DMS153 treated with DMSO at 0.1 percent for 48 hours (cell line): ENCODE results near the gene NLGN1.

Experiments
- DNase-seq: peaks from one replicate; lab custom pipeline; 2025; ENCODE audit not compliant: unreplicated experiment; lab: John Stamatoyannopoulos, UW

The NLGN1 gene

DNA sequence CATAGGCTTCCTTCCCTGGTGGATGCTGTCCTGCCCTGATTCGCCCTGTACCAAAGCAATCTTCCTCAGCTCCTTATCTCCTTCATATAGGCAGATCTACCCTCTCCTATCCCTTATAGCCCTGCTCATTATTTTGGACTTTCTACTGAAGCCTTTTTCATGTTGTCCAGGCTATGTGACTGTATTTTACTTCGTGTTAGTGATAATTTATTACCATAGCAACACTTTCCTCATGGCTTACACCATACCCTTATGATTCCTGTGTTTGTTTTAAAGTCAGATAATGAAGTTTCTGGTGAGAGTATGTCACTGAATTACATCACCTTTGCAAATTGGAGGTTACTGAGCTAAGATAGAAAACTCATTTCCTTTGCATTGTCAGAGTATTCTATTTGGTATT, 352.6 kb downstream of the NLGN1 start:
- no peak for DNase-seq

DNA sequence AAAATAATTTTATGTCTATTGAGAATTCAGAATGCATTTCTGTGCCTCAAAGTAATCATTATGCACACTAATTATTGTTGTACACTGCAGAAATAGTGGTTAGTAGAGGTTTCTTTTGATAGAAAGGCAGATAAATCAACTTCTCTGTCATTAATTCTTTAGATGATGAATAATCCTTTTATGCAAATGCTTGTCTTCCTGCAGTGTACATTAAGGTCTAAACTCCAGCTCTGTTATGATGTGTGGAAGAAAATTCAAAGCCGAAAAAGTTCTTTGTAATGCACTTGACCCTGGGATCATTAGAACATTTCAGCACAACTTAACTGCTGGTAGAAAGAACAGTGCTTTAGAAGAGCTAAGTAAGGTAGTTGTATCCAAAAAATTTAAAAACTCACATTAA, 353.0 kb downstream of the NLGN1 start:
- DNase-seq, result no peak

DNA sequence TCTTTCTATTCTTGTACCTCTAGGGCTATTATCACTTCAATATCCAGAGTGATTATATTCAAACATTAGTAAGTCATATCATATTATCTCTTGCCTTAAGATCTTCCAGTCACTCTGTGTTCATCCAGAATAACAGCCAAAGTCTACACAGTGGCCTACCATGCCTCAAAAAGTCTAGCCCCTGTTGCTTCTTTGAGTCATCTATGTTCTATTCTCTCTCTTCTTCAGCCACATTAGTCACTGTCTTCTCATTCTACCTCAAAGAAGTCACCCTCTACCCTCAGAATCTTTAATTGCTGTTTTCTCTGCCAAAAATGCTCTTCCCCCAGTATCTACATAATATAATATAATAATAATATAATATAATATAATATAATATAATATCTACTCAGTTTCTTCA, 356.0 kb downstream of the NLGN1 start:
- DNase-seq, result no peak

- no peak for DNase-seq
These were observed 357.6 kb downstream of the NLGN1 start for GRCh38 chr3:173755161-173755560.

GRCh38 chr3:173761161-173761560, 363.6 kb downstream of the NLGN1 start:
- DNase-seq, result no peak

- DNase-seq, result no peak
These were observed 365.0 kb downstream of the NLGN1 start for GRCh38 chr3:173762501-173762900.

DNA sequence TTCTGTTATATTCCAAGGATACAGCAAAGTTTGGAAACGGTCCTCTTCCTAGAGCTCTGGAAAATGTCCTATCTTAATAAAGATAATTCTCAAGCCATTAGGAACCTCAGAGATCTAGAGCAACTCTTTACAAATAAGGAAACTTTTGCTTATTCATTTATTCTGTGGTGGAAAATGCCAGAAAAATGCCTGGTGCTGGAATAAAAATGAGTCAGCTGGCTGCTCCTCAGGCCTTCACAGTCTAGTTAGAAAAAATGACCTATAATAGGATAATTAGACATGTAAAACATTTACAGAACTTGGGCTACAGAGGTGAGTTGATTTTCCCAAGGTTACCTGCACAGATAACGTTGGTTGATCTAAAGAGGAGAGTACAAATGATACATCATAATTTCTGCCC, 372.5 kb downstream of the NLGN1 start:
- no peak for DNase-seq

DNA sequence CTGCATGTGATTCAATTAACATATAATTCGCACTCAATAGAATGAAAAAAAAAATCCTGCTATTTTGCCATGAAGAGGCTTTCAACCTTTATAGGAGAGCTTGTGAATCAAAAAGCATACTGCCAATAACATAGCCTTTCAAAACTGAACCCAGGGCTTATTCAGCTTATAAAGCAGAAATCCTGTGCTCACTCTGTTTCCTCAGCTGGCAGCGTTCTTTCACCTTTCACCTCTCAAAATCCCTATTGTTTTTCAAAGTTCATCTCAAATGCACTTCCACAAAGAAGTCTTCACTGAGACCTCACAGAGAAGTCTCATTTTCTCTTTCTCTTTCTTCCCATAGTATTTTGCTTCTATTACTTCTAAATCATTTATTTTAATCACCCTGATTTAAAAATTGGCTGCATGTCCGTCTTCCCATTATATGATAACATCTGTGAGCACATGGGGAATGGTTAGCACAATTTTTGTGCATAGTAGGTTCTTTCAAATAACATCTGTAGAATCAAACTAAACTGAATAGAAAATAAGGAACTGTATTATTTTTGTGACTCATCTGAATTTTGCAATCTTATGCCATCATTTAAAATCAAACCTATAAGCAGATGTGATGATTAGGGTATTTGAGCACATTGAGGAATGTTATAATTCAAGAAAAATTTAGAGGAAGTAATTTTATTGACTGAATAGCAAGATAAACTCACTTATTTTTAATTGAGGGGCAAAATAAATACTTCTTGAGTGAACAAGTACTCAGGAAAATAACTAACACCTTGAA, 373.4 kb downstream of the NLGN1 start:
- no peak for DNase-seq

- no peak for DNase-seq
These were observed 376.3 kb downstream of the NLGN1 start for GRCh38 chr3:173773800-173774199.

DNA sequence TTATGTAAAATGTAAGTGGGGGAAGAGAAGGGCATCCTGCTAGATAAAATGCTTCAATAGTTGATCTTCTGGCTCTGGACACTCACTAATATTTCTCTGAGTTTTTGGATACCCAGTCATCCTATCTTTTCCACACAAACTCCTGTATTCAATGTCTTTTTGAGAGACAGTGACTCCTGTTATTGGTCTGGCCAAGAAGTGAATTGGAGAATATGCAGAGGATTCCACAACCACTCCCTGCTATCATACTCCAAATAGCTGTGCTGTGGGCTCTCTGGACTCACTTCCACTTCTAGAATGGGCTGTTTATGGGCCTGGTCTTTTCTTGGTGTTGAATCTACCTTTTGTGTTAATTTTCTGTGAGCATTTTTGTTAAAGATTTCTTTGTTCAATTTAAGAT, 376.8 kb downstream of the NLGN1 start:
- no peak for DNase-seq

GRCh38 chr3:173778251-173778650, 380.7 kb downstream of the NLGN1 start:
- DNase-seq, result no peak

GRCh38 chr3:173780067-173780466, 382.5 kb downstream of the NLGN1 start:
- DNase-seq, result no peak

DNA sequence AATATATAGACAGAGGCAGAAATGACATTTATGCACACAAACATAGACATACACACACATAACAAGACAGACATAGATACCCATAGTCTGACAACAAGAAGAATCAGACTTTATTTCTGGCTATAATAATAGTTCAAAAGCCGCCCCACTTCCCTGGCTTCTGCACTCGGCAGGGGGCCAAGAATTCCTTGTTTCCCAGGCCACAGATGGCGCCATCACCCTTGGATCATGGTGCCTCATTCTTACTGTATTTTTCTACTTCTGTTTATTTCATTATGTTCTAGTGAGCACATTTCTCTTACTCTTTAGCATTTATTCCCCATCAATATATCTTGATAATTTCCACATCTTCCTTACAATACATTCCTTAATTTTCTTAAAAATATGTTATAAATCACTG, 387.5 kb downstream of the NLGN1 start:
- no peak for DNase-seq

GRCh38 chr3:173789530-173790162, 392.1 kb downstream of the NLGN1 start:
- DNase-seq, result no peak

DNA sequence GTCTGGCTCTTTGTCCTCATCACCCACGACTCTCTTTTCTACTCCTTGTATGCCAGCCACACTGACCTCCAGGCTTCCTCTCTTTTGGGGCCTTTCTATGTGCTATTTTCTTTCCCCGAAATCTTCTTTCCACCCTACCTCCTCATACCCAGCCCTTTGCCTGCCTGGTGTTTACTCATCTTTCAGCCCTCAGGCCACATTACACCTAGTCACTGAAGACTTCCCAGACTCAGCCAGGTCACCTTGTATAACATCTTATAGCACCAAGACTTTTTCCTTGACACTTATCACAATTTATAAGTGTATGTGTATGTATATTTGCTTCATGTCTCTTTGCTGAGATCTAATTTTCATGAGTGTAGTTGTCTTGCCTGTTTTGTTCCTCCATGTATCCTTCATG, 396.4 kb downstream of the NLGN1 start:
- DNase-seq, result no peak

DNA sequence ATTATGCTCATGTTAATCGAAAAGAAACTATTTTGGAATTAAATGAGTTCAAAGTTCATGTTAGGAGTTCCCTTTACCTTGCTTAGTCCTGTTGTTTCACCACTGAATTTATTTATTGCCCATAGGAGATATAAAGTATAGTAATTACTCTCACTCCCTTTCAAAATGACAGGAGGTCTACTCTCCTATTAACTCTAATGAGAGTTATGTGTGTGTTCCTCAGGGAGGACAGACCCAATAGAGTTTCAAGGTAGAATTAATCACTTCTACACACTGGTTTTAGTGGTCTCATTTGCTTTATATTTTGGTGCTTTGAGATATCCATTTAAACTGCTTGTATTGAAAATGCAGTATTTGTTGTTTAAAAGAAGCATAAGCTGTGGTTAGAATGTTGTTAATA, 398.9 kb downstream of the NLGN1 start:
- no peak for DNase-seq

- no peak for DNase-seq
These were observed 399.3 kb downstream of the NLGN1 start for GRCh38 chr3:173796890-173797289.

DNA sequence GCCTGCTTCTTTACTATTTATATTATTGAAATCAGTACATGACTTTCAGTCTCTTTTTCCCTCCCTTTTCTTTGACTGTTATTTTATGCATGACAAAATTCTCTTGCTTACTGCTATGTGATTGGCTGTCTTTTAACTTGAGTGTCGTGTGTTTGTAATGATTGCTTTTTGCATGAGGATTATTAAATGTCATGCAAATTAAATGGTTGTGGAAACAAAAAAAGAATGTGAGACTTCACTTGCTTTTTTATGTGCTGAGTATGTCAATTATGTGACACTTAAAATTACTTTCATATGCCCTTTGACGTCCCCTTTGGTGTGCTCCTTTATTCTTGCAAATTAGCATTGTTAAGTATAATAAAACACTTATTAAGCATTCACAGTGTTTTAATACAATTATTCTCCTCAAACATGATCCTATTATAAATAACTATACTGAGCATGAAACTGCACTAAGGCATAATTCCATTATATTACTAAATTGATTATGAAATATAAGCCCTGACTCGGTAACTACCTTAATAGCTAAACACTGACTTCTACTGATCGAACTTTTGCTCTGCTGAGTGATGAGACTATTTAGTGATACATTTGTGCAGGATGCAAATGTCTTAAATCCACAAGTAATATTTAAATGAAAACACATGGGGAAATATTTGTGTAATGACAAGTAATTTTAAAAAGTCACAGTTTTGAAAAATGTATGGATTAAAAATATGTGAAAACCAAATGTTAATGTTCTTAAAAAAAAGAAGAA, 401.7 kb downstream of the NLGN1 start:
- DNase-seq, result no peak

- DNase-seq, result no peak
These were observed 402.6 kb downstream of the NLGN1 start for GRCh38 chr3:173800154-173800553.

DNA sequence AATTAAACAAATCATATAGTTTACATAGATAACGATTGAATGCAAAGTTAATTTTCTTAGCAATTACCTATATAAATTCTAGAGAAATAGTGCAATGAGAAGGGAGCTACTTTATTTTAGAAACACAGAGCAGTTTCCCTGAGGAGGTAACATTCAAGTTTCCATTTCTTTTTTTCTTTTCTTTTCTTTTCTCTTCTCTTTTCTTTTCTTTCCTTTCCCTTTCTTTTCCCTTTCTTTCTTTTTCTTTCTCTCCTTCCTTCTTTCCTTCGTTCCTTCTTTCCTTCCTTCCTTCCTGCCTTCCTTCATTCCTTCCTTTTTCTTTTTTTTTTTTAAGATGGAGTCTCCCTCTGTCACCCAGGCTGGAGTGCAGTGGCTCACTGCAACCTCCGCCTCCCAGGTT, 417.3 kb downstream of the NLGN1 start:
- DNase-seq, result no peak

DNA sequence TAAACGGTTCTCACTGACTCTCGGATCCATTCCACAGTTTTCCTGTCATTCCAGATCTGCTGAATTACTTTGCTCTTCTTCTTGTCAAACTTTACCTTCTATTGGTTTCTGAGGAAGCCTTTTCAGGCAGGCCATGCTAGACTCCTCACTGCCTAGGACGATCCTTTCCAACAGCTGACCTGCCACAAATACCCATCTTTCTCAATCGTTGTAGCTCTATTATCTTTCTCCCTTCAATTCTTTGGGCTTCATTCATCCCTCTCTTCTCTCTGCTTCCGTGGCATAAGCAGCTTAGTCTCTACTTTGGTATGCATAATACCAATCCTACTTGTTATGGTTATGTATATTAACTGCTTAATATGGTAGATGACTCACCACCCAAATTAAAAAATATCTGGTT, 421.8 kb downstream of the NLGN1 start:
- DNase-seq, result no peak

GRCh38 chr3:173823911-173824460, 426.4 kb downstream of the NLGN1 start:
- no peak for DNase-seq
